ENCODE data around the gene STK39.

Gene STK39

GRCh38 chr2:168210216-168210894, 37.0 kb downstream of the STK39 start:
- DNase-seq (ENCODE audit: low read depth): no peak

GRCh38 chr2:168208652-168209051, 38.7 kb downstream of the STK39 start:
- no peak for DNase-seq (ENCODE audit: low read depth)

GRCh38 chr2:168207851-168208250, 39.5 kb downstream of the STK39 start:
- no peak for DNase-seq (ENCODE audit: low read depth)

GRCh38 chr2:168203762-168204693, 43.4 kb downstream of the STK39 start:
- no peak for DNase-seq (ENCODE audit: low read depth)

GRCh38 chr2:168201584-168202116, 45.7 kb downstream of the STK39 start:
- DNase-seq (ENCODE audit: low read depth): no peak

- DNase-seq (ENCODE audit: low read depth): no peak
Measured at GRCh38 chr2:168200930-168201583, 46.3 kb downstream of the STK39 start.

- no peak for DNase-seq (ENCODE audit: low read depth)
Measured at GRCh38 chr2:168198476-168199207, 48.8 kb downstream of the STK39 start.

GRCh38 chr2:168196764-168197180, 50.6 kb downstream of the STK39 start:
- DNase-seq (ENCODE audit: low read depth): no peak

GRCh38 chr2:168194784-168195522, 52.4 kb downstream of the STK39 start:
- DNase-seq (ENCODE audit: low read depth): peak; percentile 34

GRCh38 chr2:168192839-168193616, 54.4 kb downstream of the STK39 start:
- DNase-seq (ENCODE audit: low read depth): no peak

- no peak for DNase-seq (ENCODE audit: low read depth)
Measured at GRCh38 chr2:168191955-168192785, 55.2 kb downstream of the STK39 start.

GRCh38 chr2:168190590-168191336, 56.6 kb downstream of the STK39 start:
- DNase-seq (ENCODE audit: low read depth): no peak

- no peak for DNase-seq (ENCODE audit: low read depth)
Measured at GRCh38 chr2:168189835-168190569, 57.4 kb downstream of the STK39 start.

GRCh38 chr2:168188002-168188401, 59.4 kb downstream of the STK39 start:
- DNase-seq (ENCODE audit: low read depth): no peak

- DNase-seq (ENCODE audit: low read depth): no peak
Measured at GRCh38 chr2:168186452-168186851, 60.9 kb downstream of the STK39 start.

- no peak for DNase-seq (ENCODE audit: low read depth)
Measured at GRCh38 chr2:168185583-168186274, 61.7 kb downstream of the STK39 start.

Data from stromal cell of bone marrow (primary cell).